Liver (tissue), 9 donors: ENCODE results near the gene RNPEP. TPM values are rescaled to one million over a fixed set of nuclear protein-coding genes. Genes with fewer than 3 reads are reported as not detected.

ENCODE experiments used
- DNase-seq: peaks from one replicate; pipeline ENCODE4 v3.0.0-alpha.2; 2017; ENCODE audit warnings: low spot score
- H3K27ac ChIP-seq, 2 donors: one replicate each; pipeline ENCODE4 v1.7.0; 2013; ENCODE audit warnings: inconsistent platforms in 2 of 2, low read length in 2 of 2, control low read depth in 1 of 2, low read depth in 1 of 2, mild to moderate bottlenecking in 1 of 2
- H3K27me3 ChIP-seq, 4 donors: one replicate each; pipeline versions ENCODE4 v1.6.1 to v1.7.0; 2013; ENCODE audit warnings: low read length in 3 of 4, inconsistent platforms in 1 of 4, mild to moderate bottlenecking in 1 of 4, moderate library complexity in 1 of 4; ENCODE audit not compliant: control insufficient read depth in 4 of 4, insufficient read depth in 4 of 4
- H3K36me3 ChIP-seq, 4 donors: one replicate each; pipeline versions ENCODE4 v1.6.1 to v1.7.0; 2013; ENCODE audit warnings: low read length in 3 of 4, mild to moderate bottlenecking in 3 of 4, low read depth in 1 of 4, moderate library complexity in 1 of 4; ENCODE audit not compliant: control insufficient read depth in 4 of 4, insufficient read depth in 3 of 4
- H3K4me1 ChIP-seq, 4 donors: one replicate each; pipeline versions ENCODE4 v1.6.1 to v1.7.0; 2013; ENCODE audit warnings: low read length in 3 of 4, mild to moderate bottlenecking in 3 of 4, moderate library complexity in 1 of 4; ENCODE audit not compliant: control insufficient read depth in 4 of 4, insufficient read depth in 4 of 4
- H3K4me3 ChIP-seq, 3 donors: one replicate each; pipeline versions ENCODE4 v1.6.1 to v1.7.0; 2013; ENCODE audit warnings: low read length in 3 of 3, control low read depth in 1 of 3, low read depth in 1 of 3, mild to moderate bottlenecking in 1 of 3
- H3K9ac ChIP-seq, 2 donors: one replicate each; pipeline ENCODE4 v1.7.0; 2013; ENCODE audit warnings: low read length in 2 of 2, mild to moderate bottlenecking in 2 of 2, moderate library complexity in 2 of 2, control low read depth in 1 of 2, low read depth in 1 of 2
- H3K9me3 ChIP-seq, 4 donors: one replicate each; pipeline versions ENCODE4 v1.6.1 to v1.7.0; 2013; ENCODE audit warnings: low read length in 3 of 4; ENCODE audit not compliant: control insufficient read depth in 4 of 4
- ATF3 ChIP-seq: IDR thresholded peaks from 2 replicates; pipeline ENCODE4 v1.6.1; 2016; ENCODE audit warnings: antibody characterized with exemption
- CTCF ChIP-seq: fragments of 150-350 bp; IDR thresholded peaks from 2 replicates; pipeline ENCODE4 v1.5.1; 2017; ENCODE audit warnings: improper control_type of control experiment, low read depth, low read length; ENCODE audit not compliant: missing input control
- EGR1 ChIP-seq, 2 donors: IDR thresholded peaks; 2 replicates each; pipeline ENCODE4 v1.6.1; 2016 to 2018; ENCODE audit warnings: antibody characterized with exemption in 2 of 2, low read depth in 2 of 2
- FOXA1 ChIP-seq: IDR thresholded peaks from 2 replicates; pipeline ENCODE4 v1.6.1; 2016; ENCODE audit warnings: antibody characterized with exemption
- GABPA ChIP-seq, 2 donors: IDR thresholded peaks in 1 of 2; conservative IDR thresholded peaks in 1 of 2; 2 replicates each; pipeline ENCODE4 v1.6.1; 2016; ENCODE audit warnings: antibody characterized with exemption in 2 of 2, mild to moderate bottlenecking in 1 of 2, moderate library complexity in 1 of 2
- HNF4A ChIP-seq, 2 donors: conservative IDR thresholded peaks; 2 replicates each; pipeline ENCODE4 v1.6.1; 2016; ENCODE audit warnings: antibody characterized with exemption in 2 of 2, mild to moderate bottlenecking in 2 of 2
- HNF4G ChIP-seq: IDR thresholded peaks from 2 replicates; pipeline ENCODE4 v1.6.1; 2016; ENCODE audit warnings: antibody characterized with exemption
- JUND ChIP-seq, 2 donors: IDR thresholded peaks; 2 replicates each; pipeline ENCODE4 v1.6.1; 2016; ENCODE audit warnings: antibody characterized with exemption in 2 of 2
- MAX ChIP-seq: IDR thresholded peaks from 2 replicates; pipeline ENCODE4 v1.6.1; 2016; ENCODE audit warnings: antibody characterized with exemption
- NR2F2 ChIP-seq: IDR thresholded peaks from 2 replicates; pipeline ENCODE4 v1.6.1; 2016; ENCODE audit warnings: antibody characterized with exemption
- RAD21 ChIP-seq, 2 donors: IDR thresholded peaks; 2 replicates each; pipeline ENCODE4 v1.6.1; 2016; ENCODE audit warnings: antibody characterized with exemption in 2 of 2, mild to moderate bottlenecking in 2 of 2
- REST ChIP-seq: IDR thresholded peaks from 2 replicates; pipeline ENCODE4 v1.6.1; 2016; ENCODE audit warnings: antibody characterized with exemption, mild to moderate bottlenecking
- RXRA ChIP-seq, 2 donors: IDR thresholded peaks; 2 replicates each; pipeline ENCODE4 v1.6.1; 2017 to 2018; ENCODE audit warnings: antibody characterized with exemption in 2 of 2, mild to moderate bottlenecking in 1 of 2
- SP1 ChIP-seq: IDR thresholded peaks from 2 replicates; pipeline ENCODE4 v1.6.1; 2018; ENCODE audit warnings: antibody characterized with exemption, mild to moderate bottlenecking
- TAF1 ChIP-seq: conservative IDR thresholded peaks from 2 replicates; pipeline ENCODE4 v1.6.1; 2016; ENCODE audit warnings: antibody characterized with exemption, mild to moderate bottlenecking
- YY1 ChIP-seq: IDR thresholded peaks from 2 replicates; pipeline ENCODE4 v1.6.1; 2016; ENCODE audit warnings: antibody characterized with exemption, mild to moderate bottlenecking
- ZBTB33 ChIP-seq: IDR thresholded peaks from 2 replicates; pipeline ENCODE4 v1.6.1; 2016; ENCODE audit warnings: antibody characterized with exemption
- WGBS: extraction: QIAGEN DNeasy Blood & Tissue Kit; methylation state at CpG from one replicate; pipeline ENCODE4 v1.1.7; 2013; 5-methylcytosine and 5-hydroxymethylcytosine counted together
- polyA plus RNA-seq, 2 donors: library from polyadenylated mRNA; stranded (reverse) in 1 of 2; unstranded in 1 of 2; fragments of 200-250 nt in 1 of 2; fragments of >200 nt in 1 of 2; fragmentation: Nextera tagmentation in 1 of 2; extraction: Ambion mirVana in 1 of 2; gene quantifications; one replicate each; pipeline versions ENCODE4 v1.2.1 to v1.2.3, GENCODE V29; 2013 to 2015
- total RNA-seq, 2 donors: library from RNA; depleted of rRNA; stranded (reverse); fragments of >200 nt; gene quantifications; one replicate each; pipeline ENCODE4 v1.2.3, GENCODE V29; 2014
- donor health status: healthy.
- donor health status: healthy.
- donor health status: healthy.
- donor health status: healthy.
- donor health status: healthy.

Gene RNPEP
- total and polyA plus RNA-seq, 4 donors: 16.3 to 26.5 (median 21.0) TPM

- 45% methylated on average over 6 of the region's 6 CpGs for WGBS
- no peak for DNase-seq
- Histone ChIP-seq H3K4me1 (peaks cover 8 to 19% (median 15%) of the 10 kb centered on the region in 4 donors), H3K9ac (no peak overlapping the region), H3K27me3 (no peaks in the 10 kb centered on the region), H3K27ac (no peak overlapping the region), H3K36me3 (no peaks in the 10 kb centered on the region), H3K4me3 (no peak overlapping the region), H3K9me3 (no peaks in the 10 kb centered on the region)
- TF ChIP-seq HNF4A (conservative IDR thresholded peaks at IDR 0.05) (peak in 1 of 2 donors; percentile 60), CTCF (no peak), ATF3 (no peak), EGR1 (IDR thresholded peaks at IDR 0.05; ENCODE audit: low read depth in 2 of 2) (no peak), RXRA (IDR thresholded peaks at IDR 0.05) (peak; percentile 67 to 88), RAD21 (IDR thresholded peaks at IDR 0.05) (peak; percentile 9 to 40), ZBTB33 (no peak), SP1 (peak; percentile 41), JUND (IDR thresholded peaks at IDR 0.05) (peak; percentile 41 to 84), MAX (peak; percentile 17)
Measured at GRCh38 chr1:202023001-202023433, 40.6 kb downstream of the RNPEP start.

GRCh38 chr1:202029171-202029665, 46.8 kb downstream of the RNPEP start:
- no peak overlapping the region for H3K27ac ChIP-seq
- H3K36me3 ChIP-seq: no peaks in the 10 kb centered on the region
- H3K4me1 ChIP-seq: peaks cover 0 to 13% (median 2%) of the 10 kb centered on the region in 4 donors
- DNase-seq: no peak
- no peak overlapping the region for H3K9ac ChIP-seq
- no peaks in the 10 kb centered on the region for H3K9me3 ChIP-seq
- no peak overlapping the region for H3K4me3 ChIP-seq
- WGBS: 80% methylated on average over 5 of the region's 5 CpGs
- TF ChIP-seq EGR1 (IDR thresholded peaks at IDR 0.05; ENCODE audit: low read depth in 2 of 2) (no peak), RAD21 (IDR thresholded peaks at IDR 0.05) (no peak), HNF4G (no peak), ZBTB33 (no peak), YY1 (no peak), MAX (no peak), JUND (IDR thresholded peaks at IDR 0.05) (no peak), ATF3 (no peak), FOXA1 (no peak), RXRA (IDR thresholded peaks at IDR 0.05) (no peak), CTCF (no peak), NR2F2 (no peak), SP1 (no peak), GABPA (IDR thresholded peaks at IDR 0.05 in 1 of 2, conservative IDR thresholded peaks at IDR 0.05 in 1 of 2) (no peak), HNF4A (conservative IDR thresholded peaks at IDR 0.05) (no peak), REST (no peak), TAF1 (no peak)
- H3K27me3 ChIP-seq: no peaks in the 10 kb centered on the region
